ENCODE results near the gene LMO4. TPM values are rescaled to one million over a fixed set of nuclear protein-coding genes. Genes with fewer than 3 reads are reported as not detected.
A peak's percentile ranks its signal among the peaks of the same experiment; 100 is the strongest.

The LMO4 gene
- total RNA-seq, 2 experiments from 2014 or later = 38.3 to 39.3 TPM

DNA sequence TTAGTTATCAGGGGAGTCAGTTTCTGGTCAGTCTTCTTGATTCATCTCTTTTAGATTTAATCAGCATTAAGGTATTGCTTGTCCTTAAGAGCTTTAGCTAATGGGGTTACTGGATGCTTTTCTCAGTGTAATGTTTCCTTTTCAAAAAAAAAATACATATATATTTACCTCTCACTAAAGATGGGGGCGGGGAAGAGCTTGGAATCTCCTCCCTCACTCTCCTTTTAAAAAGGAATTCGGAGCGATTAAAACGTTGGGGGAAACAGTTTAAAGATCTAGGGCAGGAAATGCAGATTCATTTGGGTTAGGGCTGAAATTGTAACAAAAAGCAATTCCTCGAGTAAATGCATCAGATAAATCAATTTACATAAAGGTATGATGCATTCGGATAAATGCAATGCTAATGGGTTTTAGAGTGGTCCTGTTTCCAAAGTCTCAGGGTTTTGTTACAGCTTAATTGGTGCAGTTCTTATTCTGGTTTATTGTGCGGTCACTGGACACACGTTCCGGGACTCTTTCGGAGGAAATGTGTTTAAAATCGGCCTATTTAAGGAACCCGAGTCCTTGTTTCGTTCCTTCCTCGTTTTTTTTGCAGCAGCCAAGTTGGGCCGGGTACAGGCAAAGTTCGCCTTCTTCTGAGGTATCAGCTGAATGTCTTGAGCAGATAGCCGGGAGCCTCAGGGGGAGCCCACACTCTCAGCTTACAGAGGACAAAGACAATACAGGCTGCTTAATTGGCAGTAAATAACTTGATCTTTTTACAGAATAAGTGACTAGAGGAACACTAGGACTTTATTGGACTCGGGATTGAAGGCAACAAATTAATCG, 1.6 kb downstream of the LMO4 start:
- H3K4me1 Mint-ChIP-seq (ENCODE audit: low read depth) = peaks cover 41% of the 10 kb centered on the region
- ChIA-PET POLR2A (interaction anchor here (0.5 to 1.6 kb wide), 3 partner anchors 15 to 934 kb away, joined by 3 to 5 read pairs (median 3); partner anchors contain the start of gene ODF2L), CTCF (interaction anchor here (0.7 to 1.1 kb wide), 2 partner anchors 14 to 16 kb away, joined by 3 read pairs; no protein-coding TSS in a partner anchor)
- no peak for ATAC-seq
- H3K36me3 Mint-ChIP-seq (ENCODE audit: low read depth) = peaks cover 28% of the 10 kb centered on the region
- peak; percentile 37 for DNase-seq
- H3K4me3 Mint-ChIP-seq = peak overlapping the region; percentile 81
- peak overlapping the region; percentile 97 for H3K27ac Mint-ChIP-seq
- no peaks in the 10 kb centered on the region for H3K9me3 Mint-ChIP-seq (ENCODE audit: insufficient read depth)
- no peaks in the 10 kb centered on the region for H3K27me3 Mint-ChIP-seq (ENCODE audit: low read depth)

DNA sequence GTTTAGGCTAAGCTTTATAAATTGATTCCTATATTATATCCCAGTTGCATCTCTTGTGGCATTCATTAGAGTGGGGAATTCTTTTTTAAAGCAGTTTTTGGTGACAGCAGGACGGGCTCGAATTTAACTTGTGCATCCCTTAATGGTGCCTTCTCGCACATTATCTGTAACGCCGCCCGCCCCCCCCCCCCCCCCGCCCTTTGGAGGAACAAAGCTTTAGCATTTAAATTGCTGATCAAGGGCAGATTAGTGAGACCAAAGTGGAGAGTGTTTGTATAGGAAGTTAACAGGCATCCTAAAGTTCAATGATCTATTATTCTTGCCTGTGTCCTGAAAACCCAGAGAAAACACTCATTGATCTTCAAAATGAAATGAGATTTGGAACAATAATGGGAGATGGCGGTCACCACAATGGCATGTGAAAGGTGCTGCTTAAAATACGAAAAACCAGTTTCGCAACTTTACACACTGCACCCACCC, 2.2 kb downstream of the LMO4 start:
- no peak for ATAC-seq
- POLR2A ChIA-PET = interaction anchor here (0.9 to 1.6 kb wide), 2 partner anchors 285 to 935 kb away, joined by 3 to 5 read pairs; partner anchors contain the start of gene ODF2L

DNA sequence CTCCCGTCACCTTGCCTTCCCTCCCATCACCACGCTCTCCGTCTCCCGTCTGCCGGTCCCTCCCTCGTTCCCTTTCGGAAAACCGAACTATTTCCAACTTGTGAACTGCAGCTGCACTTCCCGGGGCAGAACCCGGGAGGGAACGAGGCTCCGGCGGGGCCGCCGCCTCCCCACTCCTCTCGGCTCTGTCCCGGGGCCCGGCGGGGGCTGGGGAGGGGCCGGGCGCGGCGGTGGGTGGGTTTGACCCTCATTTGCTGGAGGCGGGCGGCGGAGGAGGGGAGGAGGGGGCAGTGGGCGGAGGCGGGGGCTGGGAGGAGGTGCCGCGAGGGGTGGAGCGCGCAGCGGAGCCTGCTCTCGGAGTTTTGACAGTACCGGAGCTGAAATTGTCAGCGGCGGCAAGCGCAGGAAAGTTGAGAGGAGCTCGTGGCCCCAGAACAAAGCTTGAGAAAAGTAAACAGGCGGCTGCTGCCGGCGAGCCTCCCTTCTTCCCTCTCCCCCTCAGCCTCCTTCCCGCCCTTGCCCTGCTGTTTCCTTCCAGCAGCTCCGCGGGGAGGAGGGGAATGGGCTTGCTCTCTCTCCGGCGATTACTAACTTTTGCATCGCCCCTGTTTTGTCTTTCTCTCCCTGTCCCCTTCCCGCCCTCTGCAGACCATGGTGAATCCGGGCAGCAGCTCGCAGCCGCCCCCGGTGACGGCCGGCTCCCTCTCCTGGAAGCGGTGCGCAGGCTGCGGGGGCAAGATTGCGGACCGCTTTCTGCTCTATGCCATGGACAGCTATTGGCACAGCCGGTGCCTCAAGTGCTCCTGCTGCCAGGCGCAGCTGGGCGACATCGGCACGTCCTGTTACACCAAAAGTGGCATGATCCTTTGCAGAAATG, 2.9 kb downstream of the LMO4 start:
- Mint-ChIP-seq H3K27me3 (ENCODE audit: low read depth) (no peaks in the 10 kb centered on the region), H3K4me1 (ENCODE audit: low read depth) (peaks cover 43% of the 10 kb centered on the region), H3K4me3 (peak overlapping the region; percentile 81), H3K27ac (peak overlapping the region; percentile 97), H3K9me3 (ENCODE audit: insufficient read depth) (no peaks in the 10 kb centered on the region), H3K36me3 (ENCODE audit: low read depth) (peaks cover 33% of the 10 kb centered on the region)
- peak; percentile 17 for ATAC-seq
- POLR2A ChIA-PET = interaction anchor here (0.9 to 1.6 kb wide), 2 partner anchors 286 to 935 kb away, joined by 3 to 5 read pairs; partner anchors contain the start of gene ODF2L
- peak; percentile 83 for DNase-seq
- CTCF ChIA-PET = no interaction called here

More for the DNA sequence above, 2.2 kb downstream of the LMO4 start:
- CTCF ChIA-PET = interaction anchor here (1.1 kb wide), 1 partner anchor 15 kb away, joined by 3 read pairs; no protein-coding TSS in a partner anchor
- Mint-ChIP-seq H3K36me3 (ENCODE audit: low read depth) (peaks cover 28% of the 10 kb centered on the region), H3K27me3 (ENCODE audit: low read depth) (no peaks in the 10 kb centered on the region), H3K4me3 (peak overlapping the region; percentile 81), H3K27ac (peak overlapping the region; percentile 97), H3K9me3 (ENCODE audit: insufficient read depth) (no peaks in the 10 kb centered on the region), H3K4me1 (ENCODE audit: low read depth) (peaks cover 41% of the 10 kb centered on the region)
- DNase-seq = no peak

- H3K4me1 Mint-ChIP-seq (ENCODE audit: low read depth) = peaks cover 55% of the 10 kb centered on the region
- CTCF ChIA-PET = interaction anchor here (1.4 to 4.2 kb wide), 2 partner anchors 8 to 620 kb away, joined by 3 to 40 read pairs; no protein-coding TSS in a partner anchor
- peak; percentile 21 for ATAC-seq
- peak overlapping the region; percentile 81 for H3K4me3 Mint-ChIP-seq
- H3K9me3 Mint-ChIP-seq (ENCODE audit: insufficient read depth) = no peaks in the 10 kb centered on the region
- POLR2A ChIA-PET = interaction anchor here (1.2 kb wide), 1 partner anchor 13 kb away, joined by 3 read pairs; no protein-coding TSS in a partner anchor
- peaks cover 51% of the 10 kb centered on the region for H3K36me3 Mint-ChIP-seq (ENCODE audit: low read depth)
- no peaks in the 10 kb centered on the region for H3K27me3 Mint-ChIP-seq (ENCODE audit: low read depth)
- H3K27ac Mint-ChIP-seq = peak overlapping the region; percentile 95
- DNase-seq = peak; percentile 46
These were observed 5.1 kb downstream of the LMO4 start for GRCh38 chr1:87333692-87334347.

GRCh38 chr1:87334351-87335174, 5.9 kb downstream of the LMO4 start:
- peak overlapping the region; percentile 81 for H3K4me3 Mint-ChIP-seq

DNA sequence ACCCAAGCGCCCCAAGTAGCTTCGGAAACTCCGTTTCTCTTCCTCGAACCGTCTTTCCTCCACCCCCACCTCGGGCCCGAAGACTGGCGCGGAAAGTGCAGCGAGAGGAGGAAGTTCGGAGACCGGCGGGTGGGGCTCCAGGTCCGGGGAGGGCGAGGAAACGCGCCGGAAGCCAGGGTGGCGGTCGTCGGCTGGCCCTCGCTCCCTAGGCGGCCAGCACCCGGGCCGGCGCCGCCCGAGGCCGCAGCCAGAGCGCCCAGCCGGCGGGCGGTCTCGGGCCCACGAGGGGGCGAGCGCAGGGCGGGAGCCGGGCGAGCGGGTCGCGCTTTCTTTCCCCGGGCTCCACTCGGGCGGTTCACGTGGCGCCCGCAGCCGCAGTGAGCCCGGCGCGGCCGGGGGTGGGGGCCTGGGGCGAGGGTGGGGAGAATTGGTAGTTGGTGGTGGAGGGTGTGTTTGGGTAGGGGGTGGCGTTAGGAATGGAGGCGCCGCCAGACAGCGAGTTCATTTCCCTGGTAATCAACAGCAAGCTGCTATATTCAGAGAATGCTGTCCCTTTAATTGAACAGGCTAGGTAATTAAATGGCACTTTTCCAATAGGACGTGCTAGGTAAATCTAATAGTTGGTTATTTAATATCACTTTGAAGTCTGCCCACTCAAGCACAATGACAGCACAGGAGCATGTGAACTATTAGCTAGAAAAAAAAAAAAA, 6.7 kb downstream of the LMO4 start:
- CTCF ChIA-PET = interaction anchor here (0.8 to 4.2 kb wide), 5 partner anchors 9 to 56 kb away, joined by 3 to 40 read pairs (median 3); no protein-coding TSS in a partner anchor
- peak overlapping the region; percentile 95 for H3K27ac Mint-ChIP-seq
- peak; percentile 80 for DNase-seq
- H3K9me3 Mint-ChIP-seq (ENCODE audit: insufficient read depth) = no peaks in the 10 kb centered on the region
- no peaks in the 10 kb centered on the region for H3K27me3 Mint-ChIP-seq (ENCODE audit: low read depth)
- ATAC-seq = peak; percentile 55
- H3K4me3 Mint-ChIP-seq = peak overlapping the region; percentile 81
- H3K36me3 Mint-ChIP-seq (ENCODE audit: low read depth) = peaks cover 59% of the 10 kb centered on the region
- H3K4me1 Mint-ChIP-seq (ENCODE audit: low read depth) = peaks cover 56% of the 10 kb centered on the region
- POLR2A ChIA-PET = interaction anchor here (1.2 to 1.5 kb wide), 3 partner anchors 9 to 12 kb away, joined by 3 to 4 read pairs (median 3); no protein-coding TSS in a partner anchor

More at GRCh38 chr1:87334351-87335174, 5.9 kb downstream of the LMO4 start:
- H3K36me3 Mint-ChIP-seq (ENCODE audit: low read depth) = peaks cover 52% of the 10 kb centered on the region
- POLR2A ChIA-PET = interaction anchor here (0.6 to 1.5 kb wide), 3 partner anchors 8 to 13 kb away, joined by 3 read pairs; no protein-coding TSS in a partner anchor
- DNase-seq = peak; percentile 23
- no peak for ATAC-seq
- no peaks in the 10 kb centered on the region for H3K27me3 Mint-ChIP-seq (ENCODE audit: low read depth)
- H3K4me1 Mint-ChIP-seq (ENCODE audit: low read depth) = peaks cover 56% of the 10 kb centered on the region
- peak overlapping the region; percentile 95 for H3K27ac Mint-ChIP-seq
- CTCF ChIA-PET = interaction anchor here (0.9 to 4.2 kb wide), 3 partner anchors 8 to 42 kb away, joined by 3 to 40 read pairs (median 3); no protein-coding TSS in a partner anchor
- no peaks in the 10 kb centered on the region for H3K9me3 Mint-ChIP-seq (ENCODE audit: insufficient read depth)

GRCh38 chr1:87336623-87337067, 8.0 kb downstream of the LMO4 start:
- no peaks in the 10 kb centered on the region for H3K27me3 Mint-ChIP-seq (ENCODE audit: low read depth)
- ATAC-seq (no peak), DNase-seq (no peak)
- no peaks in the 10 kb centered on the region for H3K9me3 Mint-ChIP-seq (ENCODE audit: insufficient read depth)
- H3K36me3 Mint-ChIP-seq (ENCODE audit: low read depth) = peaks cover 72% of the 10 kb centered on the region
- H3K4me1 Mint-ChIP-seq (ENCODE audit: low read depth) = peaks cover 56% of the 10 kb centered on the region
- no peak overlapping the region for H3K27ac Mint-ChIP-seq
- ChIA-PET POLR2A (interaction anchor here (1.2 kb wide), 1 partner anchor 10 kb away, joined by 4 read pairs; no protein-coding TSS in a partner anchor), CTCF (interaction anchor here (0.8 to 4.2 kb wide), 3 partner anchors 9 to 57 kb away, joined by 3 to 40 read pairs (median 3); no protein-coding TSS in a partner anchor)
- H3K4me3 Mint-ChIP-seq = no peak overlapping the region

DNA sequence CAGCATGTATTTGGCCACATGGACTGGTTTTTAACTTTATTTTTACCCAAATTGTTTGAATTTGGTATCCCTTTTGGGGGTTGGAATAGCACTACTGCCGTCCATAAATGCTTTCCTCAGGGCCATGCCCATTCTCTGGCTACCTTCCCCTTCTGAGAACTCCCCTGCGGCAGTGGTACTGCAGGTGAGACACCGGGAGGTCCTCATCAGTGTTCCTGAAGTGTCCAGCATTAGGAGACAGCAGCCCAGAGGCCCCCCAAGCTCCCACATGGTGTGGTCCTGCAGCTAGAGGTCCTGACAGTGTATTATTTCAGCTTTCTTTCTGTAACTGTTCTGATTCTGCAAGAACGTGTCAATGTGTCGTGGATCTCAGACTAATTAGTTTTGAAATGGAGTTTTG, 8.9 kb downstream of the LMO4 start:
- Mint-ChIP-seq H3K27me3 (ENCODE audit: low read depth) (no peaks in the 10 kb centered on the region), H3K4me1 (ENCODE audit: low read depth) (peaks cover 48% of the 10 kb centered on the region), H3K9me3 (ENCODE audit: insufficient read depth) (no peaks in the 10 kb centered on the region), H3K36me3 (ENCODE audit: low read depth) (peaks cover 73% of the 10 kb centered on the region), H3K27ac (no peak overlapping the region), H3K4me3 (no peak overlapping the region)
- no peak for ATAC-seq
- CTCF ChIA-PET = interaction anchor here (4.2 kb wide), 1 partner anchor 11 kb away, joined by 40 read pairs; no protein-coding TSS in a partner anchor
- POLR2A ChIA-PET = no interaction called here
- DNase-seq = no peak

DNA sequence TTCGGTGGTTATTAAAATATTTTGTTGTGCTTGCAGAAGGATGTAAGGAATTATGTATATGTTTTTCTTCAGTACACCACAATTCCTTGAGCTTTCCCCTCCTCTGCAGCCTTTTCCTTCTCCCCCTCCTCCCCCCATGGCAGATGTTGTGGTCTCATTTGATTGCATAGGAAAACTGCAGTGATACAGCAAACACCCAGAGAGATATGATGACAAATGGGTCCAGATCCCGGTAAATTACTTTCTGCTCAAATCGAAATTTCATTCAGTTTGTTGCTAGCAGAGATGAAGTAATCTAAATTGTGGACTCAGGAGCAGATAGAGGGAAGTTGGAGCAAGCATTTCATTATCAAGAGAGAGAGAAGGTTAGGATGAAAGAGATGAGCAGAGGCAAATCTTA, 9.9 kb downstream of the LMO4 start:
- DNase-seq (no peak), ATAC-seq (no peak)
- Mint-ChIP-seq H3K27ac (peak overlapping the region; percentile 0), H3K4me3 (no peak overlapping the region), H3K9me3 (ENCODE audit: insufficient read depth) (no peaks in the 10 kb centered on the region), H3K36me3 (ENCODE audit: low read depth) (peaks cover 69% of the 10 kb centered on the region), H3K4me1 (ENCODE audit: low read depth) (peaks cover 39% of the 10 kb centered on the region), H3K27me3 (ENCODE audit: low read depth) (no peaks in the 10 kb centered on the region)
- ChIA-PET CTCF (no interaction called here), POLR2A (no interaction called here)

DNA sequence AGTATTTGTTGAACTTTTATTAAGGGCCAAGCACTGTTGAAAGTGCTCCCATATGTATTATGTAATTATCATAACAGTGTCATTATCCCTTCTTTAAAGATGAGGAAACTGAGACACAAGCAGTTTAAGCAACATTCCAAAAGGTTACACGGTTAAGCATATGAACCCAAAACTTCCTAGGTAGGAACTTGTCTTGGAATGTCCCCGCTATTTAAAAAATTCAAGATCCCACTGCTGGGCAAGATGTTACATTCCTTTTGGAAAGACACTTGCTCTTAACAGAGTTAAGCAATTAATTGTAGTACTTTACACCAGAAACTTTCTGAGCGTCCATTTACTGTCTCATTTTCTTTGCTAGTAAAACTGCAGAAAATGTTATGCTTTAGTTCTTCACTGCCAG, 15.6 kb downstream of the LMO4 start:
- ChIA-PET CTCF (no interaction called here), POLR2A (no interaction called here)
- Mint-ChIP-seq H3K4me1 (ENCODE audit: low read depth) (peaks cover 2% of the 10 kb centered on the region), H3K36me3 (ENCODE audit: low read depth) (peaks cover 67% of the 10 kb centered on the region), H3K4me3 (no peak overlapping the region), H3K27ac (no peak overlapping the region), H3K9me3 (ENCODE audit: insufficient read depth) (no peaks in the 10 kb centered on the region), H3K27me3 (ENCODE audit: low read depth) (no peaks in the 10 kb centered on the region)
- ATAC-seq = no peak
- DNase-seq = no peak

Measured in activated CD8-positive, alpha-beta T cell treated with anti-CD3 and anti-CD28 coated beads, Interleukin-2, amount 10 ng/mL, durations not matched to agents 7 days and 5 days (primary cell).